Stimulated activated CD8-positive, alpha-beta memory T cell treated with anti-CD3 and anti-CD28 coated beads, Interleukin-7, amount 100 ng/mL, for 48 hours (primary cell): Measurements from ENCODE around the gene TMEM98.
"Not testable (repeated sequence)": the region's sequence is repeated elsewhere in the genome, so short reads cannot be mapped to it uniquely, and the experiment has no call there.

Experiments used
- DNase-seq, 2 donors: peaks; one replicate each; pipeline ENCODE4 v3.0.0-alpha.2; 2020; ENCODE audit warnings: low read depth in 1 of 2; ENCODE audit errors: extremely low read depth in 1 of 2

Gene TMEM98

DNA sequence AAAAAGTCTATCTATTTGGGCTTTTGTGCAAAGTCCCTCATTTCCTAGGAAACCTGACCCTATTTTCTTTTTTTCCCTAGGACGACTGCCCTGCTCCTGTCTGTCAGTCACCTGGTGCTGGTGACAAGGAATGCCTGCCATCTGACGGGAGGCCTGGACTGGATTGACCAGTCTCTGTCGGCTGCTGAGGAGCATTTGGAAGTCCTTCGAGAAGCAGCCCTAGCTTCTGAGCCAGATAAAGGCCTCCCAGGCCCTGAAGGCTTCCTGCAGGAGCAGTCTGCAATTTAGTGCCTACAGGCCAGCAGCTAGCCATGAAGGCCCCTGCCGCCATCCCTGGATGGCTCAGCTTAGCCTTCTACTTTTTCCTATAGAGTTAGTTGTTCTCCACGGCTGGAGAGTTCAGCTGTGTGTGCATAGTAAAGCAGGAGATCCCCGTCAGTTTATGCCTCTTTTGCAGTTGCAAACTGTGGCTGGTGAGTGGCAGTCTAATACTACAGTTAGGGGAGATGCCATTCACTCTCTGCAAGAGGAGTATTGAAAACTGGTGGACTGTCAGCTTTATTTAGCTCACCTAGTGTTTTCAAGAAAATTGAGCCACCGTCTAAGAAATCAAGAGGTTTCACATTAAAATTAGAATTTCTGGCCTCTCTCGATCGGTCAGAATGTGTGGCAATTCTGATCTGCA, 12.9 kb downstream of the TMEM98 start:
- no peak for DNase-seq

DNA sequence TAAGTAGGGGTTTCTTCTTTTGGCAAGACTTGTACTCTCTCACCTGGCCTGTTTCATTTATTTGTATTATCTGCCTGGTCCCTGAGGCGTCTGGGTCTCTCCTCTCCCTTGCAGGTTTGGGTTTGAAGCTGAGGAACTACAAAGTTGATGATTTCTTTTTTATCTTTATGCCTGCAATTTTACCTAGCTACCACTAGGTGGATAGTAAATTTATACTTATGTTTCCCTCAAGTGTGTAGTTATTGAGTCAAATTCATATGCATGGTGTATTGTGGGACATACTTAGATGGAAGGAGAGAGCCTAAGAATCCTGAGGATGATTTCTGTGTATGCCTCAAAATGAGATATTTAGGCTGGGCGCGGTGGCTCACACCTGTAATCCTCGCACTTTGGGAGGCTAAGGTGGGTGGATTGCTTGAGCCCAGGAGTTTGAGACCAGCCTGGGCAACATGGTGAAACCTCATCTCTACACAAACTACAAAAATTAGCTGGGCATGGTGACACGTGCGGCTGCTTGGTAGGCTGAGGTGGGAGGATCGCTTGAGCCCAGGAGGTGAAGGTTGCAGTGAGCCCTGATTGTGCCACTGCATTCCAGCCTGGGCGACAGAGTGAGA, 13.6 kb downstream of the TMEM98 start:
- DNase-seq: no peak

DNA sequence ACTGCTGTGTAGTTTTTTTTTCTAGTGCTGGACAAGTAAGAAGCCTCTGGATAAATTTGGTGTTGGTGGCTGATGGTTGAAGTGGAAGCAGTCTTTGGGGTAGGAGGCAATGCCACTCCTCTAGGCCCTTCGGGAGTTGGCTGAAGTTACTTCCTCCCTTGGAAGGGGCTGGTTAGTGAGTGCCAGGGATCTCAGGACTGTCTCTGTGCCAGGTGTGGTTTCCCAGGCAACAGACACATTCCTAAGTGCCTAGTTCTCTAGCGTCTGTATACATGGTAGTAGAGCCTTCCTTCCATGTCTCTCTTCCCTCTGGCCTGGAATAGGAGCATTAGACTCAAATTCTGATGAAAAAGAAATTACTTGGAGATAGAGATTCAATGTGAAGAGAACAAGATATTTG, 15.3 kb downstream of the TMEM98 start:
- no peak for DNase-seq

DNA sequence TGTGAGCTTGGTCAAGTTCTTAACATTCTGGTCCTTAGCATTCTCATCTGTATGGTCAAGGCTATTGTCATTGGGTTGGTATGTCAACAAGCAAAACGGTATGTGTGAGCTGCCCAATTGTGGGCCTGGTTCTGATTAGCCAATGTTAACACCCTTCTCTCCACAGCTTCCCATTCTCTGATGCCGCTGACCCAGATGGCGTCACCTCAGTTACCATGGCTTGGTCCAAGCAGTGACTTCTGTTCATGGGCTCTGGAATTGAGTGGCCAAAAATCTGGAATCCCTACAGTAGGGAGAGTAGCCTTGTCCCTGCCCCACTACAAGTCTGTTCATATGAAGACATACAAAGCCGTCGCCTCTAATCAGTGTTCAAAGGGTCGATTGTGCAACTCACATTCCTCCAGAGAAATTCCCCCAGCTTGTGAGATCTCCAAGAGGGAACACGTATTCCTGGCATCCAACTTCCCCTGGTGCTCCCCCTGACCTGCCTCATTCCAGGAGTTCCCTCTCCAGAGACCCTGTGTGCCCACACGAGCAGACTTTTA, 15.8 kb downstream of the TMEM98 start:
- no peak for DNase-seq

DNA sequence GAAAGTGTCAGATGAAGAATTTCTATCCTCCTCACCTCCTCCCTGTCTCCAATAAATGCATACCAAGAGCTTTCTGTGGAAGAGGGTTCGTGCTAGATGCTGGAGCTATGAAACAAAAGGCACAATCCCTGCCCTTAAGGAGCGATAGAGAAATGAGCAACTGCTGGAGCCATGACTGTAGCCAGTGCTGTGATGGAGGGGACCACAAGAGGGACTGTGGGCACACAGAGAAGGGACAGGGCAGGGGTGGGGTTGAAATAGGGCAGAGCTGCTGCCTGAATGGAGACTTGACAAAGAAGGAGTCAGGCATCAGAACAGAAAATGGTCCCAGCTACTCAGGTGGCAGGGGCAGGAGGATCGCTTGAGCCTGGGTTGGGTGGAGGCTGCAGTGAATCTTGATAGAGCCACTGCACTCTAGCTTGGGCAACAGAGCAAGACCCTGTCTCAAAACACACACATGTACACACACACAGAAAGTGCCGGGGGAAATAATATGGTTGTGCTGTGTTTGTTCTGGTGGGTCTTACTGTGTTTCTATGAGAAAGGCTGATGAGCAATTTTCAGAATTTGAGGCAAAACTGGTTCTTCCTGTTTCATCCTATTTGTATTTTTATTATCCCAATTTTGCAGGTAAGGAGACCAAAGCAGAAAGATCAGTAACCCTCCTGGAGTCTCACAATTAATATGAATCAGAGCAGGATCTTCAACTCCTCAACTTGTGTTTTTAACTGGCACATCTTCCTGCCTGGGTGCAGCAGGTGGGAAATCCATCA, 16.5 kb downstream of the TMEM98 start:
- no peak for DNase-seq

DNA sequence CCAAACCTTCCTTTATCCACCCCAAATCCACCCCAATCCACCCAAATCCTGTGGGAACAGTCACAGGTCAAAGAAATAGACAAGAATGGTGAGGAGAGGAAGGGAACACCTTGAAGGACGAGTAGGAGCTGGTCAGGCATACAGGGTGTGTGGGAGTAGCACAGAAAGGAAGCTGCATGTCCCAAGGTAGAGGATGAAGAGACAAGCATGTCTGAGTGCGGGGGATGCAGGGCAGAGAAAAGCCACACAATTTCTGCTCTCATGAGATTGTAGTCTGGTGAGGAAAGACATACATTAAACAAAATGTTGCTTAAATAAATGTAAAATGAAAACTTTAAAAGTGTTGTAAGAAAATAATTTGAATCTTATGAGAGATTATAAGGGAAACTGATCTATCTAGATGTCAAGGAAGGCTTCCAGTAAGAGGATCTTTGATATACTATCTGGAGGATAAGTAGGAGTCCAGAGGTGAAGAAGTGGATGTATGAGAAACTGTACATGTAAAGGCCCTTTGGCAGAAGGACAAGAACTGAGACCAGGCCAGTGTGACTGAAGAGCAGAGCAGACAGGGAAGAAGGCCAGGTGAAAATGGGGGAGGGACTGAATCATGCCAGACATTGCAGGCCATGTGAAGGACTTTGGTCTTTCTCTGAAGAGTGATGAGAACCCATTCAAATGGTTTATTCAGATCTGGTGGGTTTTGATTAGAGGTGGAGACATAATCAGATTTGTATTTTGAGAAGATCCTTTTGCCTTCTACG, 18.6 kb downstream of the TMEM98 start:
- DNase-seq: no peak

DNA sequence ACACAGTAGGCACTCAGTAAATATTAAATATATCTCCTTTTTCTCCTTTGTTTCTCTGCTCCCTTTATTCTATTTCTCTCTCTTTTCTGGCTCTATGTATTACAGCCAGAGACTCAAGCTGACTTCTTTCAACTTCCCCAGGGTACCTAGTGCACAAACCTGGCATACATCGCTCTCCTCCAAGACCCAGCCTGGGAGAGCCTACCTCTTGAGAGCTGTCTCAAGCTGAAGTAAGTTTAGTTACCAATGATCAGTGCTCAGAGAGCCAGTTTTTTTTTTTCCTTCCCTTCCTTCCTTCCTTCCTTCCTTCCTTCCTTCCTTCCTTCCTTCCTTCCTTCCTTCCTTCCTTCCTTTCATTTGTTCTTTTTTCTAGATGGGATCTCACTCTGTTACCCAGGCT, 19.8 kb downstream of the TMEM98 start:
- DNase-seq: no peak

DNA sequence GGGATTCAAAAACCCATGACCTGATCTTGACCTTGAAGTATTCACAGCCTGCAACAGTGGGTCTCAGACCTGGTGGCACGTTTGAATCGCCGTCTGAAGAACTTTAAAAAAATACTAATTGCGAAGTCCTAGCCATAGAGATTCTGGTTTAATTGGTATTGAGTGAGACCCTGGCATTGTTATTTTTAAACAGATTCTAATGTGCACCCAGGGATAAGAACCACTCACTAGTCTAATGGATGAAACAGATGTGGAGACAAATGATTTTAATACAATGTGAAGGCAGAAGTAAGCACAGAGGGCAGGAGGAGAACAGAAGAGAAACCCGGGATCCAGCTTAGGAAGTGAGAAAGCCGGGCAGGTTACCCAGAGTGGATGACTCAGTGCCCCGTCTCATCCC, 21.2 kb downstream of the TMEM98 start:
- no peak for DNase-seq

DNA sequence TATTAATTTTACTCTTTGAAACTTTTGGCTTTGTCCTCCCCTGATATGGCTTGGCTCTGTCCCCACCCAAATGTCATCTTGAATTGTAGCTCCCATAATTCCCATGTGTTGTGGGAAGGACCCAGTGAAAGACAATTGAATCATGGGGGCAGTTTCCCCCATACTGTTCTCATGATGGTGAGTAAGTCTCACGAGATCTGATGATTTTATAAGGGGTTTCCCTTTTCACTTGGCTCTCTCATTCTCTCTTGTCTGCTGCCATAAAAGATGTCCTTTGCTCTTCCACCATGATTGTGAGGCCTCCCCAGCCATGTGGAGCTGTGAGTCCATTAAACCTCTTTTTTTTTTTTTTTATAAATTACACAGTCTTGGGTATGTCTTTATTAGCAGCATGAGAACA, 24.5 kb downstream of the TMEM98 start:
- not testable (repeated sequence) for DNase-seq

DNA sequence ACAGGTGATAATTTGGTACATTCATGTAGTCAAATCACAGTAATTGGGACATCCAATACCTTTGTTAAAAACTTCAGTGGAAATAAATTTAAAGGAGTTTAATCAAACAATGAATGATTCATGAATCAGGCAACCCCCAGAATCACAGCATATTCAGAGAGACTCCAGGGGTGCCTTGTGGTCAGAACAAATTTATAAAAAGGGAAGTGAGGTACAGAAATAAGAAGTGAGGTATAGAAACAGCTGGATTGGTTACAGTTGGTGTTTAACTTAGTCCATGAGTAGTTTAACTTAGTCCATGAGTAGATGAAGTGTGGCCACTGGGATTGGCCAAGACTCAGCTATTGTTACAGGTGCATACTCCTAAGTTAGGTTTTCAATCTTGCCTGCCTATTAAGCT, 25.1 kb downstream of the TMEM98 start:
- no peak for DNase-seq

DNA sequence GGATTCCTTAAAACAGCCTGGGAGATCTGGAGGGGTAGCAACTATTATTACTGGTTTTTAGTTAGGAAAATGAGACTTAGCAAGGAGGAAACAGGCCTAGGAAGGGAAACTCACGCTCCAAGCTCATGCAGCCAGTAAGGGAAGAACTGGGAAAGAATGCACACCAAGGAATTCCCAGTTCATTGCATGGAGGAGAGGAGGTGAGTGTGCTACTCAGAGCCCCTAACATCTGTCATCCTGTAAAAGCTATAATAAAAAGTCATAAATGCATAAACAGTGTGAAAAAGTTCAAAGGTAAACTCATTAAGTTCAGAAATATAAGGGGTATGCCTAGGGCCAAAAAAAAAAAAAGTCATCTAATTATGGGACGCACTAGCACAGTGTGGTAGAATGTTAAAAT, 25.9 kb downstream of the TMEM98 start:
- no peak for DNase-seq

DNA sequence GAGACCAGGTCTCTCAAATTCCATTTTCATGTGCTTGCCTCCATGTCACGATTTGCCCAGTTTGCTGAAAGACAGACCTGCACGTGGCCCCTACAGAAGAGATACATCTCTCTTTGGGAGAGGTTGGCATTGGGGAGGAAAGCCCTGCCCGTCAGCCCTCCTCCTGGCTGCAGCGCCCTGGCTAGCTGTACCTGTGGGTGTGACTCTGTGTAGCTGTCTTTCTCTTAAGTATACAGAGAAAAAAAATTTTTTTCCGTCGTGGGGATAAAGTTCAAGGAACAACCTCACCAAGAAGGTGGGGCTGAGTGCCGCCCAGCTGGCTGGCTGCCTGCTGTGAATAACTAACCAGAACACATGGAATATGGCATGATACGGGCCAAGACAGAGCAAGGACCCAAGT, 26.5 kb downstream of the TMEM98 start:
- DNase-seq: no peak

DNA sequence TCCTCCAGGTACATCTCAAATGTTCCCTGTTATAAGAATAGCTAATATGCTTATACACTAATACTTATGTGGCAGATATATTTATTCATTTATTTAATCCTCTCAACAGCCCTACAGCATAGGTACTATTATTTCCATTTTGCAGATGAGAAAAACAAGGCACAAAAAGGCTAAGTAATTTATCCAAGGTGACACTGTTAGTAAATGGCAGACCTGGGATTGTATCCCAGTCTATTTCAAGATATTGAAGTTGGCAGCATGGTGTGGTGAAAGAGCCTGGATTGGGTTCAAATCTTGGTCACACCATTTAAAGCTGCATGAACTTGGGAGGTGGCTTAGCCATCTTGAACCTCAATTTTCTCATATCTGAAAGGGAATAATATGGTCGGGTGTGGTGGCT, 27.2 kb downstream of the TMEM98 start:
- no peak for DNase-seq

DNA sequence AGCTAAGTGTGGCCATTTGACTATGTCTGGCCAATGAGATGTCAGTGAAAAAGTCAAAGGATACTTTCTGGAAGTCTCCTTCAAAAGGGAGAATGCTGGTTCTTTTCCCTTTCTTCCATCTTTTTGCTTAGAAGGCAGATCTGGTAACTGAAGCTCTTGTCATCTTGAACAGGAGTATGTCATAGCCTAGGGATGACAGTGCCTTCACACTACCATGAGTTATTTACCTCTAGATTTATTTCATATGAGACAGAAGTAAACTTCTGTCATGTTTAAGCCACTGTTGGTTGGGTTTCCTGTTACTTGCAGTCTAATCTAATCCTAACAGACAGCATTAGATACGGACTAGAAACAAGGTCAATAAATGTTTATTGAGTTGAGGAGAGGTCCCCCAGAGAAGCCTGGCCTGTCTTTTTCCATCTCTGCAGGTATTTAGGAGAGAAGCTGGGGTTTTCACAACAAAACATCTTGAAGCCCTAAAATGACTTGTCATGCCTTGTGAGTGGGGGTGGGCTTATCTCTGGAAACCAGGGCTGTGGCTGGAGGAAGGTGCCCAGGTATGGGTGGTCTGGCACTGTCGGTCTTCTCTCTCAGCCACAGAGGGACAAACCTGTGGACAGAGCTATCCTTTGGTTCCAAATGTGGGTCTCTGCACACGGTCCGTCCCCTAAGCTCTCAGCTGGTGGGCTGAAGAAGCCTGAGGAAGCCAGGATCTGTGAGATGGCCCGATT, 28.5 kb downstream of the TMEM98 start:
- DNase-seq: no peak

DNA sequence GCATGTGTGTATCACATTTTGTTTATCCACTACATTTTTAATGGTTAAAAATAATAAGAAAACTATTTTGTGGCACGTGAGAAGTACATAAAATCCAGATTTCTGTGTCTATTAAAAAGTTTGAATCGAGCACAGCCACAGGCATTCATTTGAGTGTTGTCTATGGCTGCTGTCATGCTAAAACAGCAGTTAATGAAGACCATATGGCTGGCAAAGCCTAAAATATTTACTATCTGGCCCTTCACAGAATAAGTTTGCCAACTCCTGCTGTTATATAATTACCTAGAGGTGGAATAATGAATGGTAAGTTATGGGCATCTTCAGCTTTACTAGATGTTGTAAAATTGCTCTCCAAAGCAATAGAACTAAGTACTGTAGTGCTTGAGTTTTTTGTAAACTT, 30.5 kb downstream of the TMEM98 start:
- DNase-seq: no peak

DNA sequence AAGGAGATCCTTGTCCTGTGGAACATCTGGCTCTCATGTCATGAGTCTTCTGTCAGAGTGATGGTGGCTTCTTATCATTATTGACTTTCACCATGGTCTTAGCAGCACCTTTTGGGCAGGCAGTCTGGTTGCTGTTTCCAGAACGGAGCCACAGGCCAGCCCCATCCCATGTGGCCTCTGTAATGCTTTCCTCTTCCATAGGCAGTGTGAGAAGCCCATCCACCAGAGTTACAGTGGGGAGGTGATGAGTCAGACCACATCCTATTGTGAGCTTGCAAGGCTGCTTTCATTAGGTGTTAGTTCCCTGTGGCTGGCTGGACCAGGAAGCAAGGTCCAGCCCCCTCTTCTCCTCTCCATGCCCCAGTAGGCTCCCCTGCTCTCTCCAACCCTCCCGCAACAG, 32.9 kb downstream of the TMEM98 start:
- no peak for DNase-seq

DNA sequence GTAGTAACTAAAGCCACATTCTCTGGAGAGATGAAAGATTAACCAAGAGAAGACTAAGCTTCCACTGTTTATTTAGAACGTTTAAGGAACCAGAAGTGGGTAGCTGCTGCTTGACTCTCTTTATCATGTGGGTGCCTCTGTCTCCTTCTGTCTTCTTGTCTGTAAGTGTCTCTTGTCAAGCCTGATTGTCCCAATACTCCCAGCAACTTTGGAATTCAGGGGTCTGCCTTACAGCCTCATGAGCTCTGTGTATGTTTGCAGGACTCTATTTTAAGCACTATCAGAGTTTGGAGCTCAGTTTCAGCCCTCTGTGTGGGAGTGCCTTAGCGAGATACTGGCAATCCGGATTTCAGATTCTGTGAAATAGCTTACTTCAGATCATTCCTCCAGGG, 34.4 kb downstream of the TMEM98 start:
- no peak for DNase-seq

DNA sequence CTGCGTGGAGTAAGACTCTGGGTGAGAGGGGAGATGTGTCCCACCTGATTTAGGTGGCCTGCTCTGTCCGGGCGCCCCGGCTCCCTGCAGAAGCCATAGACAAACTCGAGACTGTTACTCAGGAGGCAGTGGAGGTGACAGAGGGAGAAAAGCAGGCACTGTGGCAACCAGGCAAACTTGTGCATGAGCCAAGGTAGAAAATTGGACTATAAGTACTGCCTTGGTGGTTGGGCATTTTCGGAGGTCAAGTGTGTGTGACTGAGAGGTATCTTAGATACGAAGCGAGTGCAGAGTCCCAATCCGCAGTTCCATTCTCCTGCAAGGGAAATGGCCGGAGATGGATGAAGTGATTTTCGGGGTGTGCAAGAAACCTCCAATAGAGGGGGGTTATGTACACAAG, 36.6 kb downstream of the TMEM98 start:
- no peak for DNase-seq

DNA sequence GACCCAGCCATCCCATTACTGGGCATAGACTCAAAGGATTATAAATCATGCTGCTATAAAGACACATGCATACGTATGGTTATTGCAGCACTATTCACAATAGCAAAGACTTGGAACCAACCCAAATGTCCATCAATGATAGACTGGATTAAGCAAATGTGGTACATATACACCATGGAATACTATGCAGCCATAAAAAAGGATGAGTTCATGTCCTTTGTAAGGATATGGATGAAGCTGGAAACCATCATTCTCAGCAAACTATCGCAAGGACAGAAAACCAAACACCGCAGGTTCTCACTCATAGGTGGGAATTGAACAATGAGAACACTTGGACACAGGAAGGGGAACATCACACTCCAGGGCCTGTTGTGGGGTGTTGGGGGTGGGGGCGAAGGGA, 41.3 kb downstream of the TMEM98 start:
- DNase-seq: not testable (repeated sequence)

DNA sequence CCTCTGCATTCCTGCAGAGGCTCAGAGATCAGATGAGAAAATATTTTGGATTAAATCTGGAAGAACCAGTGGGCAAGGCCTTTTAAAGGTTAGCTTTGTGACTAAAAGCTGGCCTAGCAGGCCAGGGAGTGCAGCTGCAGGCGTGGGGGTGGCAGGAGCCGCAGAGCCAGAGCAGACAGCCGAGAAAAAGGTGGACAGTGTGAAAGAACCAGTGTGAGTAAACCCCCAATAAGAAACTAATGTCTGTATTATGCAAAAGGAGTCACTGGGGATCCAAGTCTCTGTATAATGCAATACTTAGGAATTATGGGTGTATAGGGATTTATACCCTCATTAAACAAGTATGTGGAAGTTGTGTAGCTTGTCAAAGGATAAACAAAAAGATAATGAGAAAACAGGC, 42.3 kb downstream of the TMEM98 start:
- no peak for DNase-seq

DNA sequence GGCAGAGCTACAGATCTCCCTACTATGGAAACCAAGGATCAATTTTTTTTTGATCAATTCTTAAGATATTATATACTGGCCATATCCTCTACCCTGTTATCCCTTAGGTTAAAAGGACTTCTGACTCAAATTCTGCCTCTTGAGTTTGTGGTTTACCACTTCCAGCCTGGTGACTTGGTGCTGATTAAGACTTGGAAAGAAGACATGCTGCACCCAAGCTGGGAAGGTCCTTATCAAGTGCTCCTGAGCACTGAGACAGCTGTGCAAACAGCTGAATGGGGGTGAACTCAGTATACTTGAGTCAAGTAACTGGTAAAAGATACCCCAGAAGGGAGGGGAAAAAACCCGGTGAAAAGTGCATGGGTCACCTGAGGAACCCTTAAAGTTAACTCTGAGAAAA, 43.2 kb downstream of the TMEM98 start:
- DNase-seq: peak in 1 of 2 donors; percentile 40
